IMR-90 (cell line): ENCODE results near the gene PIAS1. TPM values are rescaled to one million over a fixed set of nuclear protein-coding genes. Genes with fewer than 3 reads are reported as not detected.

Source experiments
- ATAC-seq: fragments of 200-7000 bp; cut with Tn5 transposase; 2 replicates; pipeline ENCODE4 v1.9.1; 2020; ENCODE audit warnings: low read depth, mild to moderate bottlenecking, moderate library complexity
- BruUV-seq: library from RNA; stranded (reverse); fragments of 400-500 nt; replicated peaks from 2 replicates; lab custom pipeline; 2021; lab: Mats Ljungman, UMichigan
- CTCF ChIA-PET: fragments of 300-600 bp; formaldehyde crosslinking; extraction: SDS; loops from one replicate; lab custom pipeline; 2021; ENCODE audit warnings: antibody characterized with exemption; lab: Yijun Ruan, JAX
- POLR2A ChIA-PET: fragments of 300-600 bp; sonication (Branson Sonifier 250); formaldehyde crosslinking; loops from one replicate; lab custom pipeline; 2022; ENCODE audit warnings: antibody characterized with exemption; ENCODE audit not compliant: unreplicated experiment; lab: Charles Lee
- DNase-seq: peaks from one replicate; pipeline ENCODE4 v3.0.0; 2013
- H2AFZ ChIP-seq: replicated peaks from 2 replicates; pipeline ENCODE3; 2013; ENCODE audit warnings: low read length, mild to moderate bottlenecking; ENCODE audit not compliant: poor library complexity
- H2AK5ac ChIP-seq: 2 replicates; pipeline ENCODE4 v1.6.1; 2013; ENCODE audit warnings: low read depth, low read length, inconsistent platforms
- H2AK9ac ChIP-seq: replicated peaks from 2 replicates; pipeline ENCODE3; 2013; ENCODE audit warnings: mild to moderate bottlenecking, low read depth, low read length, moderate library complexity; ENCODE audit not compliant: poor library complexity
- H2BK120ac ChIP-seq: 2 replicates; pipeline ENCODE4 v1.6.1; 2013; ENCODE audit warnings: low read depth, low read length, inconsistent platforms
- H2BK15ac ChIP-seq: 3 replicates; pipeline ENCODE4 v1.6.1; 2013; ENCODE audit warnings: low read depth, low read length, inconsistent platforms
- H2BK20ac ChIP-seq: 2 replicates; pipeline ENCODE4 v1.6.1; 2013; ENCODE audit warnings: low read depth, mild to moderate bottlenecking, inconsistent platforms, low read length, moderate library complexity
- H2BK5ac ChIP-seq: 2 replicates; pipeline ENCODE4 v1.6.1; 2013; ENCODE audit warnings: mild to moderate bottlenecking, low read depth, low read length, inconsistent platforms; ENCODE audit not compliant: poor library complexity, severe bottlenecking
- H3K14ac ChIP-seq: replicated peaks from 2 replicates; pipeline ENCODE4 v1.6.1; 2013; ENCODE audit warnings: low read depth, low read length, inconsistent platforms
- H3K18ac ChIP-seq: 2 replicates; pipeline ENCODE4 v1.6.1; 2013; ENCODE audit warnings: low read depth, low read length, control low read depth
- H3K23ac ChIP-seq: 2 replicates; pipeline ENCODE4 v1.6.1; 2013; ENCODE audit warnings: low read depth, low read length, inconsistent platforms
- H3K27ac ChIP-seq: 2 replicates; pipeline ENCODE4 v1.5.1; 2013; ENCODE audit warnings: mild to moderate bottlenecking, control low read depth, low read length; ENCODE audit not compliant: insufficient read depth
- H3K27me3 ChIP-seq: 2 replicates; pipeline ENCODE4 v1.6.1; 2013; ENCODE audit warnings: low read length; ENCODE audit not compliant: control insufficient read depth, insufficient read depth
- H3K36me3 ChIP-seq: 2 replicates; pipeline ENCODE4 v1.6.1; 2013; ENCODE audit warnings: low read length, mixed read lengths; ENCODE audit not compliant: control insufficient read depth, insufficient read depth
- H3K4ac ChIP-seq: 2 replicates; pipeline ENCODE4 v1.6.1; 2013; ENCODE audit warnings: low read depth, low read length, inconsistent platforms
- H3K4me1 ChIP-seq: 2 replicates; pipeline ENCODE4 v1.6.1; 2013; ENCODE audit warnings: low read length, mixed read lengths; ENCODE audit not compliant: control insufficient read depth, insufficient read depth
- H3K4me2 ChIP-seq: 2 replicates; pipeline ENCODE4 v1.6.1; 2013; ENCODE audit warnings: low read depth, mild to moderate bottlenecking, control low read depth, low read length, moderate library complexity
- H3K4me3 ChIP-seq: 2 replicates; pipeline ENCODE4 v1.5.1; 2013; ENCODE audit warnings: low read depth, mild to moderate bottlenecking, control low read depth, low read length, moderate library complexity; ENCODE audit not compliant: insufficient read depth
- H3K56ac ChIP-seq: 2 replicates; pipeline ENCODE4 v1.6.1; 2013; ENCODE audit warnings: low read length, inconsistent platforms; ENCODE audit not compliant: insufficient read depth; ENCODE audit errors: extremely low read depth
- H3K79me1 ChIP-seq, 2 experiments: 2 replicates each; pipeline ENCODE4 v1.6.1; 2013; ENCODE audit warnings: low read length in 2 of 2, inconsistent platforms in 1 of 2, low read depth in 1 of 2
- H3K9ac ChIP-seq: 2 replicates; pipeline ENCODE4 v1.6.1; 2013; ENCODE audit warnings: low read depth, low read length, control low read depth
- H3K9me1 ChIP-seq: 2 replicates; pipeline ENCODE4 v1.6.1; 2013; ENCODE audit warnings: low read length, inconsistent platforms; ENCODE audit not compliant: insufficient read depth
- H3K9me3 ChIP-seq: 2 replicates; pipeline ENCODE4 v1.6.1; 2013; ENCODE audit warnings: low read length; ENCODE audit not compliant: control insufficient read depth, insufficient read depth
- H4K20me1 ChIP-seq: 2 replicates; pipeline ENCODE4 v1.6.1; 2013; ENCODE audit warnings: low read length, inconsistent platforms; ENCODE audit not compliant: insufficient read depth
- H4K5ac ChIP-seq: 2 replicates; pipeline ENCODE4 v1.6.1; 2013; ENCODE audit warnings: mild to moderate bottlenecking, low read depth, low read length, control low read depth
- H4K8ac ChIP-seq, 2 experiments: 2 replicates each; pipeline ENCODE4 v1.6.1; 2013; ENCODE audit warnings: low read depth in 2 of 2, low read length in 2 of 2, control low read depth in 1 of 2, inconsistent platforms in 1 of 2
- H4K91ac ChIP-seq: 2 replicates; pipeline ENCODE4 v1.6.1; 2013; ENCODE audit warnings: low read depth, low read length, inconsistent platforms; ENCODE audit not compliant: insufficient read depth
- BHLHE40 ChIP-seq: fragments of 150-350 bp; IDR thresholded peaks from 2 replicates; pipeline ENCODE4 v1.6.1; 2016; ENCODE audit warnings: mild to moderate bottlenecking, low read depth, low read length
- FOS ChIP-seq: fragments of 150-350 bp; IDR thresholded peaks from 2 replicates; pipeline ENCODE4 v1.6.1; 2016; ENCODE audit warnings: low read depth, low read length
- MXI1 ChIP-seq: IDR thresholded peaks from 2 replicates; pipeline ENCODE4 v1.6.1; 2012; ENCODE audit warnings: low read depth, mild to moderate bottlenecking, low read length, moderate library complexity, borderline replicate concordance
- RAD21 ChIP-seq: IDR thresholded peaks from 2 replicates; pipeline ENCODE4 v1.6.1; 2012; ENCODE audit warnings: low read length, improper control_type of control experiment
- RFX5 ChIP-seq: IDR thresholded peaks from 2 replicates; pipeline ENCODE4 v1.8.0; 2012; ENCODE audit warnings: low read depth, mild to moderate bottlenecking, low read length, moderate library complexity
- SMC3 ChIP-seq: fragments of 150-350 bp; IDR thresholded peaks from 2 replicates; pipeline ENCODE4 v1.6.1; 2016; ENCODE audit warnings: low read depth, mild to moderate bottlenecking, antibody characterized with exemption, low read length, moderate library complexity
- WGBS, 2 experiments: methylation state at CpG; one replicate each; pipeline versions ENCODE4 v1.1.5 to v1.1.7; 2013; ENCODE audit warnings: missing lambda C conversion rate in 2 of 2; ENCODE audit not compliant: insufficient read length in 1 of 2; ENCODE audit errors: extremely low coverage in 2 of 2; 5-methylcytosine and 5-hydroxymethylcytosine counted together
- dilution Hi-C: fragments of 300-500 bp; cut with HindIII; formaldehyde crosslinking; loops from one replicate; pipeline ENCODE4 v1.14.3; 2018; ENCODE audit warnings: low sequenced_read_pairs; ENCODE audit not compliant: unreplicated experiment
- in situ Hi-C: fragments of 300-500 bp; cut with MboI; formaldehyde crosslinking; loops from 3 replicates; pipeline ENCODE4 v1.14.3; 2019; ENCODE audit warnings: low sequenced_read_pairs, inconsistent platforms, mixed read lengths
- intact Hi-C: fragments of 100-400 bp; cut with micrococcal nuclease; formaldehyde crosslinking; loops from 2 replicates; pipeline ENCODE4 v1.10.0; 2022
- polyA plus RNA-seq, 3 experiments: library from polyadenylated mRNA; depleted of rRNA; stranded (reverse); fragments of >200 nt; gene quantifications; 2 replicates each; pipeline ENCODE4 v1.2.3, GENCODE V29; 2012; ENCODE audit warnings: low replicate concordance in 1 of 3
- total RNA-seq: library from RNA; depleted of rRNA; stranded (reverse); fragments of >200 nt; gene quantifications from 2 replicates; pipeline ENCODE4 v1.2.3, GENCODE V29; 2012
- TF ChIP-seq, protein P1 (sequence below): conservative IDR thresholded peaks from 2 replicates; pipeline ENCODE4 v1.5.1; 2012; ENCODE audit warnings: mild to moderate bottlenecking, low read depth, low read length, improper control_type of control experiment
- TF ChIP-seq, protein P2 (sequence below): fragments of 150-350 bp; IDR thresholded peaks from 2 replicates; pipeline ENCODE4 v1.6.1; 2017; ENCODE audit warnings: mild to moderate bottlenecking, antibody characterized with exemption, low read length, low read depth

Gene PIAS1
- total and polyA plus RNA-seq, 2 of the 4 experiments (the other 2 are of a cell fraction) = 20.0 to 63.6 TPM

DNA sequence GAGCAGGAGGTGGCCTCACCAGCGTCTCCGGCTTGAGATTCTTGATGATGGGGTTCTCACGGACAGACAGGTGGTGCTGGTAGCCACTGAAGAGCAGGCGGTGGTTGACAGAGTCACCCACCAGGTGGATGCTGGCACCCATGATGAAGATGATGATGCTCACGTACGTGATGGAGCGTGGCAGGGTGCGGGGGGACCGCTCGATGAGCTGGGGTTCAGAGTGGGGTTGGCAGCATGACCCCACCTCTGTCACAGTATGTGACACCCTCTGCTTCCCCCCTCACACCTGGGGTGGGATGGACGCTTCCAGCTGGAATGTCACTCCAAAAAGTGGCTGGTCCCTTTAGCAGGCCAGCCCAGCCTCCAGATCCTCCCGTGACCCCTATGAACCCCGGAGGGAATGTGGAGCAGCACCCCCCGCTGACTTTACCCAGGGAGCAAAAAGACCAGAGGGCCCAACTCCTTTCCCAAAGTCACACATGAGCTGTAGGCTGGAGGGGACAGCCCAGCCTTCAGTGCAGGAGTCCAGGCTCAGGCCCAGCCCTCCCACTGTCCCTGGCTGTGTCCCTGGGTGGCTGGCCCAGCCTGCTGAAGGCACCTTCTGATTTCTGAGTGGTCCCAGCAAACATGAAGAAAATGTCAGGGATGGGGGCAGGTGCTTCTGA lies 157.7 kb downstream of the PIAS1 start:
- H3K18ac ChIP-seq = no peak overlapping the region
- no peaks in the 10 kb centered on the region for H3K27me3 ChIP-seq
- H2BK120ac ChIP-seq = no peak overlapping the region
- no peak overlapping the region for H4K91ac ChIP-seq
- no peak overlapping the region for H3K4me3 ChIP-seq
- H2AK5ac ChIP-seq = no peak overlapping the region
- H3K27ac ChIP-seq = no peak overlapping the region
- no peak overlapping the region for H2BK15ac ChIP-seq
- no peaks in the 10 kb centered on the region for H3K36me3 ChIP-seq
- H3K4me2 ChIP-seq = no peak overlapping the region
- CTCF ChIA-PET = no interaction called here
- DNase-seq = no peak
- peaks cover 3% of the 10 kb centered on the region; the same call in 1 of the 2 replicates for H3K4me1 ChIP-seq
- peaks cover 15% of the 10 kb centered on the region; the same call in 1 of the 2 replicates for H4K20me1 ChIP-seq
- dilution Hi-C loops (no loop called here), intact Hi-C loops (loop anchor here (2.0 kb wide), 2 partner anchors 349 to 371 kb away; partner anchors contain the start of gene RNU6-1), in situ Hi-C loops (no loop called here)
- no peak overlapping the region for H4K5ac ChIP-seq
- 93% methylated on average over 10 of the region's 14 CpGs; no CpG with 5 or more reads in 1 of the 2 experiments for WGBS, 2 experiments
- TF ChIP-seq MXI1 (no peak), FOS (no peak), BHLHE40 (no peak), RAD21 (no peak), SMC3 (no peak), RFX5 (no peak)
- TF ChIP-seq, protein P1, sequence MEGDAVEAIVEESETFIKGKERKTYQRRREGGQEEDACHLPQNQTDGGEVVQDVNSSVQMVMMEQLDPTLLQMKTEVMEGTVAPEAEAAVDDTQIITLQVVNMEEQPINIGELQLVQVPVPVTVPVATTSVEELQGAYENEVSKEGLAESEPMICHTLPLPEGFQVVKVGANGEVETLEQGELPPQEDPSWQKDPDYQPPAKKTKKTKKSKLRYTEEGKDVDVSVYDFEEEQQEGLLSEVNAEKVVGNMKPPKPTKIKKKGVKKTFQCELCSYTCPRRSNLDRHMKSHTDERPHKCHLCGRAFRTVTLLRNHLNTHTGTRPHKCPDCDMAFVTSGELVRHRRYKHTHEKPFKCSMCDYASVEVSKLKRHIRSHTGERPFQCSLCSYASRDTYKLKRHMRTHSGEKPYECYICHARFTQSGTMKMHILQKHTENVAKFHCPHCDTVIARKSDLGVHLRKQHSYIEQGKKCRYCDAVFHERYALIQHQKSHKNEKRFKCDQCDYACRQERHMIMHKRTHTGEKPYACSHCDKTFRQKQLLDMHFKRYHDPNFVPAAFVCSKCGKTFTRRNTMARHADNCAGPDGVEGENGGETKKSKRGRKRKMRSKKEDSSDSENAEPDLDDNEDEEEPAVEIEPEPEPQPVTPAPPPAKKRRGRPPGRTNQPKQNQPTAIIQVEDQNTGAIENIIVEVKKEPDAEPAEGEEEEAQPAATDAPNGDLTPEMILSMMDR = no peak
- TF ChIP-seq, protein P2, sequence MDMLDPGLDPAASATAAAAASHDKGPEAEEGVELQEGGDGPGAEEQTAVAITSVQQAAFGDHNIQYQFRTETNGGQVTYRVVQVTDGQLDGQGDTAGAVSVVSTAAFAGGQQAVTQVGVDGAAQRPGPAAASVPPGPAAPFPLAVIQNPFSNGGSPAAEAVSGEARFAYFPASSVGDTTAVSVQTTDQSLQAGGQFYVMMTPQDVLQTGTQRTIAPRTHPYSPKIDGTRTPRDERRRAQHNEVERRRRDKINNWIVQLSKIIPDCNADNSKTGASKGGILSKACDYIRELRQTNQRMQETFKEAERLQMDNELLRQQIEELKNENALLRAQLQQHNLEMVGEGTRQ = no peak
- ATAC-seq = no peak
- H3K9me3 ChIP-seq = no peaks in the 10 kb centered on the region
- H2AK9ac ChIP-seq = no peak overlapping the region
- H3K23ac ChIP-seq = no peak overlapping the region
- no peak overlapping the region for H3K4ac ChIP-seq
- H2AFZ ChIP-seq = no peak overlapping the region
- no peak overlapping the region for H3K9ac ChIP-seq
- no peak overlapping the region for H2BK5ac ChIP-seq
- no TSS peak for BruUV-seq
- no peak overlapping the region for H3K14ac ChIP-seq
- H2BK20ac ChIP-seq = no peak overlapping the region
- peaks cover 14 to 48% of the 10 kb centered on the region in 2 experiments; a peak in 3 of 4 replicates for H3K79me1 ChIP-seq
- no peak overlapping the region for H4K8ac ChIP-seq
- POLR2A ChIA-PET = no interaction called here
- no peak overlapping the region for H3K56ac ChIP-seq
- no peaks in the 10 kb centered on the region; the same call in 1 of the 2 replicates for H3K9me1 ChIP-seq
